NCI-H460 (cell line): ENCODE measurements around the gene SELPLG. TPM values are rescaled to one million over a fixed set of nuclear protein-coding genes. Genes with fewer than 3 reads are reported as not detected.
"Not testable (repeated sequence)": the region's sequence is repeated elsewhere in the genome, so short reads cannot be mapped to it uniquely, and the experiment has no call there.

Experiments used
- DNase-seq: peaks from one replicate; pipeline ENCODE4 v3.0.0-alpha.2; 2016; ENCODE audit warnings: low read depth; ENCODE audit errors: extremely low read depth
- small RNA-seq, 2 experiments: library from RNA; depleted of rRNA; stranded (forward); fragments of <200 nt; gene quantifications; one replicate each; pipeline ENCODE3, GENCODE V24; 2014
- total RNA-seq: library from RNA; depleted of rRNA; stranded (reverse); fragments of >200 nt; shearing (Covaris generic); gene quantifications from 2 replicates; pipeline ENCODE4 v1.2.3, GENCODE V29; 2014; rRNA removed

Gene SELPLG
- total RNA-seq, 1 experiment from 2014 or later = not detected

- DNase-seq = no peak
These were observed 56.2 kb downstream of the SELPLG start for GRCh38 chr12:108577458-108577857.

GRCh38 chr12:108576660-108577234 is 56.9 kb downstream of the SELPLG start:
- DNase-seq = no peak

- no peak for DNase-seq
These were observed 58.3 kb downstream of the SELPLG start for GRCh38 chr12:108575199-108575912.

GRCh38 chr12:108574276-108574675 is 59.4 kb downstream of the SELPLG start:
- DNase-seq = not testable (repeated sequence)

GRCh38 chr12:108573317-108573716 is 60.4 kb downstream of the SELPLG start:
- no peak for DNase-seq

GRCh38 chr12:108572166-108572790 is 61.4 kb downstream of the SELPLG start:
- no peak for DNase-seq

Small RNA genes lying within 50 kb of the gene (small RNA-seq; reads per million reads assigned to genes)
- gene RNU7-169P = 0 reads per million in 2 experiments

Other genes with a start within 250 kb of the SELPLG start
- 6.3 and 7.2 TPM in 2 replicates for gene FICD, start 118.6 kb downstream of the SELPLG start, total RNA-seq
- 70.1 and 70.4 TPM in 2 replicates for gene SART3, start 72.7 kb downstream of the SELPLG start, total RNA-seq
- gene ISCU, start 71.3 kb downstream of the SELPLG start, total RNA-seq = 226 and 245 TPM in 2 replicates
- not detected in 2 replicates for gene TMEM119, start 35.8 kb downstream of the SELPLG start, total RNA-seq
- 47.3 and 52.8 TPM in 2 replicates for gene CORO1C, start 97.6 kb upstream of the SELPLG start, total RNA-seq
- gene SSH1, start 223.7 kb upstream of the SELPLG start, total RNA-seq = 13.9 and 19.0 TPM in 2 replicates
- not detected in 2 replicates for gene DAO, start 246.2 kb upstream of the SELPLG start, total RNA-seq